ENCODE results near the gene SRPK2. TPM values are rescaled to one million over a fixed set of nuclear protein-coding genes. Genes with fewer than 3 reads are reported as not detected.

Gene SRPK2
- total RNA-seq, 1 donor from 2014 or later, result 54.8 TPM

GRCh38 chr7:105131033-105131656 lies 257.6 kb downstream of the SRPK2 start:
- Histone ChIP-seq H2AFZ (ENCODE audit: low read depth, low read length) (no peak overlapping the region), H3K36me3 (ENCODE audit: insufficient read depth, low read length) (peaks cover 4% of the 10 kb centered on the region), H3K9me3 (ENCODE audit: insufficient read depth, low read depth, low read length) (no peaks in the 10 kb centered on the region), H3K27ac (ENCODE audit: low read depth, low read length) (no peak overlapping the region), H3K9ac (ENCODE audit: low read length) (no peak overlapping the region), H3K4me3 (ENCODE audit: insufficient read depth, low read depth, low read length) (no peak overlapping the region), H3K4me1 (ENCODE audit: insufficient read depth, low read length) (no peaks in the 10 kb centered on the region), H3K27me3 (ENCODE audit: insufficient read depth, low read length) (no peaks in the 10 kb centered on the region), H4K20me1 (ENCODE audit: insufficient read depth, low read length) (peaks cover 63% of the 10 kb centered on the region), H3K4me2 (ENCODE audit: low read length) (no peak overlapping the region), H3K79me2 (ENCODE audit: insufficient read depth, low read length) (peaks cover 15% of the 10 kb centered on the region)
- DNase-seq (ENCODE audit: low read depth) (peak; percentile 23), FAIRE-seq (no peak)
- Mint-ChIP-seq H3K4me1 (ENCODE audit: low read depth, unreplicated experiment) (peaks cover 26% of the 10 kb centered on the region), H3K27ac (ENCODE audit: unreplicated experiment) (no peak overlapping the region), H3K36me3 (ENCODE audit: low read depth, unreplicated experiment) (peaks cover 17% of the 10 kb centered on the region), H3K9me3 (ENCODE audit: unreplicated experiment) (no peaks in the 10 kb centered on the region), H3K4me3 (ENCODE audit: unreplicated experiment) (no peak overlapping the region), H3K27me3 (ENCODE audit: low read depth, unreplicated experiment) (no peaks in the 10 kb centered on the region)
- TF ChIP-seq CTCF (IDR thresholded peaks at IDR 0.05; ENCODE audit: insufficient read depth, low read depth, low read length) (no peak), EZH2 (IDR thresholded peaks at IDR 0.05; ENCODE audit: insufficient read depth, low read length) (no peak)

- Mint-ChIP-seq H3K27ac (ENCODE audit: unreplicated experiment) (no peak overlapping the region), H3K27me3 (ENCODE audit: low read depth, unreplicated experiment) (no peaks in the 10 kb centered on the region), H3K4me3 (ENCODE audit: unreplicated experiment) (no peak overlapping the region), H3K36me3 (ENCODE audit: low read depth, unreplicated experiment) (peaks cover 21% of the 10 kb centered on the region), H3K9me3 (ENCODE audit: unreplicated experiment) (no peaks in the 10 kb centered on the region), H3K4me1 (ENCODE audit: low read depth, unreplicated experiment) (peaks cover 26% of the 10 kb centered on the region)
- TF ChIP-seq EZH2 (IDR thresholded peaks at IDR 0.05; ENCODE audit: insufficient read depth, low read length) (no peak), CTCF (IDR thresholded peaks at IDR 0.05; ENCODE audit: insufficient read depth, low read depth, low read length) (no peak)
- Histone ChIP-seq H3K79me2 (ENCODE audit: insufficient read depth, low read length) (peaks cover 15% of the 10 kb centered on the region), H3K27ac (ENCODE audit: low read depth, low read length) (no peak overlapping the region), H3K4me2 (ENCODE audit: low read length) (no peak overlapping the region), H3K9me3 (ENCODE audit: insufficient read depth, low read depth, low read length) (no peaks in the 10 kb centered on the region), H4K20me1 (ENCODE audit: insufficient read depth, low read length) (peaks cover 58% of the 10 kb centered on the region), H3K4me1 (ENCODE audit: insufficient read depth, low read length) (no peaks in the 10 kb centered on the region), H3K9ac (ENCODE audit: low read length) (no peak overlapping the region), H3K4me3 (ENCODE audit: insufficient read depth, low read depth, low read length) (no peak overlapping the region), H2AFZ (ENCODE audit: low read depth, low read length) (no peak overlapping the region), H3K36me3 (ENCODE audit: insufficient read depth, low read length) (peaks cover 8% of the 10 kb centered on the region), H3K27me3 (ENCODE audit: insufficient read depth, low read length) (no peaks in the 10 kb centered on the region)
- FAIRE-seq, result no peak
- no peak for DNase-seq (ENCODE audit: low read depth)
Observed at GRCh38 chr7:105130580-105130979, 258.1 kb downstream of the SRPK2 start.

DNA sequence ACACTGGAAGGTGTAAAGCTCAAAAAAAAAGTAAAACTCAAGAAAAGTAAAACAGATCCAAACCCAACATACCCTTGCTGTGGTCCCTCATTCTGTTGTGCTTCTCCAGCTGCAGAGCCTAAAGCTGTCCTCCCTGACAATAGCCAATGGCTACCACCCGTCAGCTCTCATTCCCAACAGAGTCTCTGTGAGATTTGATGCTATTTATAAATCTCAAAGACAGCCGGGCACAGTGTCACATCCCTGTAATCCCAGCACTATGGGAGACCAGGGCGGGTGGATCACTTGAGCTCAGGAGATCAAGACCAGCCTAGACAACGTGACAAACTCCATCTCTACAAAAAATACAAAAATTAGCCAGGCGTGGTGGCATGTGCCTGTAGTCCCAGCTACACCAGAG lies 258.7 kb downstream of the SRPK2 start:
- Mint-ChIP-seq H3K36me3 (ENCODE audit: low read depth, unreplicated experiment) (peaks cover 23% of the 10 kb centered on the region), H3K4me3 (ENCODE audit: unreplicated experiment) (no peak overlapping the region), H3K27me3 (ENCODE audit: low read depth, unreplicated experiment) (no peaks in the 10 kb centered on the region), H3K4me1 (ENCODE audit: low read depth, unreplicated experiment) (peaks cover 26% of the 10 kb centered on the region), H3K9me3 (ENCODE audit: unreplicated experiment) (no peaks in the 10 kb centered on the region), H3K27ac (ENCODE audit: unreplicated experiment) (no peak overlapping the region)
- Histone ChIP-seq H3K9me3 (ENCODE audit: insufficient read depth, low read depth, low read length) (no peaks in the 10 kb centered on the region), H2AFZ (ENCODE audit: low read depth, low read length) (no peak overlapping the region), H4K20me1 (ENCODE audit: insufficient read depth, low read length) (peaks cover 53% of the 10 kb centered on the region), H3K4me2 (ENCODE audit: low read length) (no peak overlapping the region), H3K9ac (ENCODE audit: low read length) (no peak overlapping the region), H3K79me2 (ENCODE audit: insufficient read depth, low read length) (peaks cover 10% of the 10 kb centered on the region), H3K4me1 (ENCODE audit: insufficient read depth, low read length) (no peaks in the 10 kb centered on the region), H3K4me3 (ENCODE audit: insufficient read depth, low read depth, low read length) (no peak overlapping the region), H3K27ac (ENCODE audit: low read depth, low read length) (no peak overlapping the region), H3K27me3 (ENCODE audit: insufficient read depth, low read length) (no peaks in the 10 kb centered on the region), H3K36me3 (ENCODE audit: insufficient read depth, low read length) (peaks cover 9% of the 10 kb centered on the region)
- DNase-seq (ENCODE audit: low read depth) (no peak), FAIRE-seq (no peak)
- TF ChIP-seq CTCF (IDR thresholded peaks at IDR 0.05; ENCODE audit: insufficient read depth, low read depth, low read length) (no peak), EZH2 (IDR thresholded peaks at IDR 0.05; ENCODE audit: insufficient read depth, low read length) (no peak)

All from astrocyte (in vitro differentiated cells and primary cell).